T-cell (primary cell): ENCODE measurements around the gene ZNF836. TPM values are rescaled to one million over a fixed set of nuclear protein-coding genes. Genes with fewer than 3 reads are reported as not detected.

Experiments used
- ATAC-seq, 4 experiments: fragments of 200-7000 bp in 3 of 4; fragments of 150-1000 bp in 1 of 4; cut with Tn5 transposase; replicated peaks in 1 of 4; 1 replicate in 3 of 4; 2 replicates in 1 of 4; pipeline ENCODE4 v1.10.0; 2021; ENCODE audit warnings: moderate library complexity in 3 of 4, mild to moderate bottlenecking in 2 of 4, moderate number of reproducible peaks in 1 of 4
- CTCF ChIA-PET, 2 donors: fragments of 300-600 bp; sonication (Branson Sonifier 250); formaldehyde crosslinking; loops; one replicate each; lab custom pipeline; 2022; ENCODE audit warnings: antibody characterized with exemption in 2 of 2; lab: Charles Lee
- POLR2A ChIA-PET, 2 donors: fragments of 300-600 bp; sonication (Branson Sonifier 250); formaldehyde crosslinking; loops; one replicate each; lab custom pipeline; 2022; ENCODE audit warnings: antibody characterized with exemption in 2 of 2; lab: Charles Lee
- DNase-seq, 35 experiments: peaks; one replicate each; pipeline versions ENCODE4 v3.0.0 to v3.0.0-alpha.2; 2013 to 2023
- H3K27ac ChIP-seq: one replicate; pipeline ENCODE4 v1.5.1; 2013; ENCODE audit warnings: low read length
- H3K27me3 ChIP-seq, 2 experiments: replicated peaks in 1 of 2; 1 replicate in 1 of 2; 2 replicates in 1 of 2; pipeline versions ENCODE4 v1.6.1 to v1.7.0; 2013; ENCODE audit warnings: low read length in 1 of 2, mixed read lengths in 1 of 2; ENCODE audit not compliant: control insufficient read depth in 2 of 2, insufficient read depth in 2 of 2; ENCODE audit errors: extremely low read depth in 1 of 2
- H3K36me3 ChIP-seq, 2 donors: 1 replicate in 1 of 2; 2 replicates in 1 of 2; pipeline versions ENCODE4 v1.6.1 to v1.7.0; 2013; ENCODE audit warnings: low read length in 1 of 2; ENCODE audit not compliant: control insufficient read depth in 2 of 2, insufficient read depth in 1 of 2; ENCODE audit errors: extremely low read depth in 1 of 2
- H3K4me1 ChIP-seq, 2 experiments: 1 replicate in 1 of 2; 2 replicates in 1 of 2; pipeline versions ENCODE4 v1.6.1 to v1.7.0; 2013; ENCODE audit warnings: low read length in 2 of 2, mixed read lengths in 1 of 2; ENCODE audit not compliant: insufficient read depth in 2 of 2, control insufficient read depth in 1 of 2; ENCODE audit errors: extremely low read depth in 1 of 2
- H3K4me3 ChIP-seq, 2 donors: 1 replicate in 1 of 2; 2 replicates in 1 of 2; pipeline versions ENCODE4 v1.5.1 to v1.7.0; 2013; ENCODE audit warnings: mild to moderate bottlenecking in 2 of 2, low read length in 1 of 2, moderate library complexity in 1 of 2; ENCODE audit not compliant: control insufficient read depth in 1 of 2; ENCODE audit errors: extremely low read depth in 1 of 2
- H3K9me3 ChIP-seq: 2 replicates; pipeline ENCODE4 v1.7.0; 2013
- H3K27ac Mint-ChIP-seq, 2 donors: one replicate each; pipeline ENCODE4 v1.8.0; 2020 to 2021; ENCODE audit warnings: mild to moderate bottlenecking in 2 of 2, mixed read lengths in 2 of 2
- H3K27me3 Mint-ChIP-seq, 2 donors: one replicate each; pipeline ENCODE4 v1.8.0; 2021 to 2022; ENCODE audit warnings: mixed read lengths in 2 of 2
- H3K36me3 Mint-ChIP-seq: one replicate; pipeline ENCODE4 v1.8.0; 2021; ENCODE audit warnings: mixed read lengths
- H3K4me1 Mint-ChIP-seq, 3 donors: one replicate each; pipeline ENCODE4 v1.8.0; 2020 to 2022; ENCODE audit warnings: mixed read lengths in 3 of 3, mild to moderate bottlenecking in 1 of 3
- H3K4me3 Mint-ChIP-seq, 3 donors: one replicate each; pipeline ENCODE4 v1.8.0; 2020 to 2022; ENCODE audit warnings: mild to moderate bottlenecking in 3 of 3, mixed read lengths in 3 of 3, moderate library complexity in 3 of 3
- H3K9me3 Mint-ChIP-seq, 3 donors: one replicate each; pipeline ENCODE4 v1.8.0; 2020 to 2022; ENCODE audit warnings: mixed read lengths in 3 of 3
- WGBS: methylation state at CpG from one replicate; pipeline ENCODE4 v1.1.5; 2013; ENCODE audit warnings: missing lambda C conversion rate; ENCODE audit not compliant: insufficient coverage; 5-methylcytosine and 5-hydroxymethylcytosine counted together
- total RNA-seq, 35 experiments: library from RNA in 6 of 35; stranded (reverse) in 6 of 35; fragments of 120-200 nt in 1 of 35; gene quantifications; one replicate each; pipeline versions ENCODE4 v1.2.1 to v1.2.4 and lab custom pipeline; 2013 to 2026

ZNF836 gene
- total RNA-seq (10 to 100 TPM; 27.6 to 43.9 (median 35.0) TPM), total RNA-seq (lab: John Stamatoyannopoulos, UW) (5.8 to 51.3 (median 15.3) reads per million in 29 experiments)
- 32.6 TPM for total RNA-seq (2013)

GRCh38 chr19:52171321-52172169 lies at the start of gene ZNF836:
Gene ZNF836 (minus strand): TSS chr19:52171621. CDS start chr19:52168072, 3,549 bp downstream.
- POLR2A ChIA-PET, result interaction anchor here (0.6 kb wide), 2 partner anchors 18 to 103 kb away, joined by 3 to 9 read pairs; partner anchors contain the start of gene PPP2R1A (in 1 of the 2)
- peaks cover 31 to 41% (median 36%) of the 10 kb centered on the region in 3 donors for H3K4me1 Mint-ChIP-seq
- peaks cover 35% of the 10 kb centered on the region for H3K36me3 Mint-ChIP-seq
- no peaks in the 10 kb centered on the region for H3K27me3 Mint-ChIP-seq
- H3K9me3 Mint-ChIP-seq, result no peaks in the 10 kb centered on the region
- H3K4me3 ChIP-seq, result peak within 1 kb of the TSS; percentile 91 to 97
- WGBS, result 4% methylated on average over 27 of the region's 37 CpGs
- H3K9me3 ChIP-seq, result no peaks in the 10 kb centered on the region
- peak; percentile 93 to 96 (median 94) for ATAC-seq
- H3K36me3 ChIP-seq, result peaks cover 4 to 20% of the 10 kb centered on the region in 2 donors
- CTCF ChIA-PET, result interaction anchor here in 1 of 2 donors (0.7 to 1.5 kb wide), 3 partner anchors 18 to 1307 kb away, joined by 3 to 10 read pairs (median 4); partner anchors contain the start of genes PPP2R1A and ZNF616
- H3K27me3 ChIP-seq, result no peaks in the 10 kb centered on the region
- peak within 1 kb of the TSS; percentile 91 to 97 for H3K27ac Mint-ChIP-seq
- H3K27ac ChIP-seq, result peak within 1 kb of the TSS; percentile 80
- DNase-seq, result peak; percentile 76 to 93 (median 83)
- peaks cover 7 to 22% of the 10 kb centered on the region in 2 experiments for H3K4me1 ChIP-seq
- H3K4me3 Mint-ChIP-seq, result peak within 1 kb of the TSS; percentile 92 to 93 (median 92)

DNA sequence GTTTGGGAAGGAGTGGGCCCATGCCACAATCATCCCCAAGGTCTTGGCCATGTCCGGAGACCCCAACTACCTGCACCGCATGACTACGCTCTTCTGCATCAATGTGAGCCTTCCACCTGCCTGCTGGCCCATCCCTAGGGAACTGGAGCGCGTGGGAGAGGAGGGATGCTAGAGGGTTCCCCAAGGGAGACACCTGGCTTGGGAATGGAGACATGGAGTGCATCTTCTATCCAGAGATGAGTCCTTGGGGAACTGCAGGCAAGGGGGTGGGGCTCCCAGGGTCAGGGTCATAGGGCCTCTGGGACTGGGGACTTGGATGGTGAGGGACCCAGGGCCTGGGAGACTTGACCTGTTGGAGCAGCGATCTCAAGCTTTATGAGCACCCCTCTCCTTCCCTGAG lies 49.6 kb upstream of the ZNF836 start:
- Histone ChIP-seq H3K9me3 (no peaks in the 10 kb centered on the region), H3K27ac (no peak overlapping the region), H3K4me3 (no peak overlapping the region), H3K36me3 (peaks cover 27 to 95% of the 10 kb centered on the region in 2 donors), H3K4me1 (no peaks in the 10 kb centered on the region), H3K27me3 (no peaks in the 10 kb centered on the region)
- H3K9me3 Mint-ChIP-seq, result no peaks in the 10 kb centered on the region
- H3K27me3 Mint-ChIP-seq, result no peaks in the 10 kb centered on the region
- H3K4me1 Mint-ChIP-seq, result no peaks in the 10 kb centered on the region
- DNase-seq, result no peak
- WGBS, result 100% methylated on average over 1 of the region's 6 CpGs
- CTCF ChIA-PET, result no interaction called here
- no peak overlapping the region for H3K27ac Mint-ChIP-seq
- no peak overlapping the region for H3K4me3 Mint-ChIP-seq
- peaks cover 81% of the 10 kb centered on the region for H3K36me3 Mint-ChIP-seq
- POLR2A ChIA-PET, result no interaction called here
- no peak for ATAC-seq

- no peaks in the 10 kb centered on the region for H3K27me3 ChIP-seq
- H3K27ac ChIP-seq, result no peak overlapping the region
- 100% methylated on average over 6 of the region's 8 CpGs for WGBS
- POLR2A ChIA-PET, result interaction anchor here in 1 of 2 donors (0.5 kb wide), 1 partner anchor 96 kb away, joined by 4 read pairs; no protein-coding TSS in a partner anchor
- ATAC-seq (no peak), DNase-seq (no peak)
- CTCF ChIA-PET, result no interaction called here
- Mint-ChIP-seq H3K27me3 (no peaks in the 10 kb centered on the region), H3K27ac (peak overlapping the region in 1 of 2 donors; percentile 52), H3K9me3 (no peaks in the 10 kb centered on the region), H3K4me3 (no peak overlapping the region), H3K4me1 (no peaks in the 10 kb centered on the region), H3K36me3 (peaks cover 73% of the 10 kb centered on the region)
- no peaks in the 10 kb centered on the region for H3K9me3 ChIP-seq
- H3K4me3 ChIP-seq, result no peak overlapping the region
- H3K4me1 ChIP-seq, result no peaks in the 10 kb centered on the region
- peaks cover 30 to 99% of the 10 kb centered on the region in 2 donors for H3K36me3 ChIP-seq
Measured at GRCh38 chr19:52219611-52220010, 48.2 kb upstream of the ZNF836 start.

DNA sequence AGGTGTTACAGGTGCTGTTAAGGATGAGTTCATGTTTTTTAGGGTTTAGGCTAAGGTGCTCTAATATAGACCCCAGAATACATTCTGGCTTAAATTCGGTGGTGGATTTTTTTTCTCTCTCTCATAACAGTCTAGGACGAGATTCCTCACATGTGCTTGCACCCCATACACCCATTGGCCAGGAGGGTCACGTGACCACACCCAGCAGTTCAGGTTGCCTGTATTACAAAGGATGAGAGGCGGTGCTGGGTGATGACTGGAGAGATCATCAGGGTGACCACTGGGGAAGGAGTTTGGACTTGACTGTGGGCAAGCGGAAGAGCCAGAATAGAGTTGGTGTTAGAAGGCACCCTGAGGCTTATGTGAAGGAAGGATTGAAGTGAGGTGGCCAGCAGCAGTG lies 46.2 kb upstream of the ZNF836 start:
- Mint-ChIP-seq H3K4me1 (no peaks in the 10 kb centered on the region), H3K9me3 (no peaks in the 10 kb centered on the region), H3K27me3 (no peaks in the 10 kb centered on the region), H3K4me3 (no peak overlapping the region), H3K36me3 (peaks cover 69% of the 10 kb centered on the region), H3K27ac (no peak overlapping the region)
- Histone ChIP-seq H3K9me3 (no peaks in the 10 kb centered on the region), H3K4me3 (no peak overlapping the region), H3K27me3 (no peaks in the 10 kb centered on the region), H3K36me3 (peaks cover 32 to 99% of the 10 kb centered on the region in 2 donors), H3K4me1 (no peaks in the 10 kb centered on the region), H3K27ac (no peak overlapping the region)
- 96% methylated on average over 2 of the region's 5 CpGs for WGBS
- CTCF ChIA-PET, result no interaction called here
- POLR2A ChIA-PET, result no interaction called here
- ATAC-seq, result no peak
- DNase-seq, result no peak

- Histone ChIP-seq H3K27ac (no peak overlapping the region), H3K4me1 (no peaks in the 10 kb centered on the region), H3K36me3 (peaks cover 28 to 100% of the 10 kb centered on the region in 2 donors), H3K9me3 (no peaks in the 10 kb centered on the region), H3K4me3 (no peak overlapping the region), H3K27me3 (no peaks in the 10 kb centered on the region)
- no peaks in the 10 kb centered on the region for H3K27me3 Mint-ChIP-seq
- 100% methylated on average over 1 of the region's 3 CpGs for WGBS
- ATAC-seq (no peak), DNase-seq (no peak)
- ChIA-PET POLR2A (no interaction called here), CTCF (no interaction called here)
- peaks cover 69% of the 10 kb centered on the region for H3K36me3 Mint-ChIP-seq
- no peaks in the 10 kb centered on the region for H3K4me1 Mint-ChIP-seq
- no peaks in the 10 kb centered on the region for H3K9me3 Mint-ChIP-seq
- no peak overlapping the region for H3K4me3 Mint-ChIP-seq
- H3K27ac Mint-ChIP-seq, result peak overlapping the region in 1 of 2 donors; percentile 22
Measured at GRCh38 chr19:52216401-52216800, 45.0 kb upstream of the ZNF836 start.

- H3K27ac Mint-ChIP-seq, result no peak overlapping the region
- DNase-seq (no peak), ATAC-seq (no peak)
- Histone ChIP-seq H3K27ac (no peak overlapping the region), H3K36me3 (peaks cover 18 to 90% of the 10 kb centered on the region in 2 donors), H3K9me3 (no peaks in the 10 kb centered on the region), H3K4me1 (no peaks in the 10 kb centered on the region), H3K4me3 (no peak overlapping the region), H3K27me3 (no peaks in the 10 kb centered on the region)
- ChIA-PET CTCF (no interaction called here), POLR2A (no interaction called here)
- H3K36me3 Mint-ChIP-seq, result peaks cover 65% of the 10 kb centered on the region
- H3K27me3 Mint-ChIP-seq, result no peaks in the 10 kb centered on the region
- no peak overlapping the region for H3K4me3 Mint-ChIP-seq
- WGBS, result 98% methylated on average over 4 of the region's 5 CpGs
- no peaks in the 10 kb centered on the region for H3K9me3 Mint-ChIP-seq
- peaks cover 4 to 5% (median 5%) of the 10 kb centered on the region in 3 donors for H3K4me1 Mint-ChIP-seq
Measured at GRCh38 chr19:52214241-52214640, 42.8 kb upstream of the ZNF836 start.
